HepG2 (cell line): ENCODE results near the gene AKR1C2. TPM values are rescaled to one million over a fixed set of nuclear protein-coding genes. Genes with fewer than 3 reads are reported as not detected.

ENCODE experiments used
- ATAC-seq: fragments of 200-7000 bp; cut with Tn5 transposase; 3 replicates; pipeline ENCODE4 v1.9.1; 2020; ENCODE audit warnings: mild to moderate bottlenecking, moderate library complexity
- BruUV-seq: library from RNA; stranded (reverse); fragments of 400-500 nt; replicated peaks from 2 replicates; lab custom pipeline; 2021; lab: Mats Ljungman, UMichigan
- CTCF ChIA-PET: fragments of 300-600 bp; formaldehyde crosslinking; extraction: SDS; loops from one replicate; lab custom pipeline; 2021; ENCODE audit warnings: low total read pairs, inconsistent platforms, low intra/inter-chr PET ratio; lab: Yijun Ruan, JAX
- POLR2A ChIA-PET: fragments of 350-600 bp; sonication (Branson Sonifier 250); formaldehyde crosslinking; loops from one replicate; lab custom pipeline; 2020; ENCODE audit warnings: antibody characterized with exemption, inconsistent platforms; lab: Yijun Ruan, JAX
- DNase-seq: peaks from one replicate; pipeline ENCODE4 v3.0.0-alpha.2; 2015; ENCODE audit warnings: low spot score
- FAIRE-seq: peaks from 3 replicates; lab custom pipeline; 2011; peaks lifted over from hg19 to GRCh38; lab: Jason Lieb, UNC
- H2AFZ ChIP-seq: one replicate; pipeline ENCODE4 v1.6.1; 2011; ENCODE audit warnings: low read length, inconsistent platforms
- H3K27ac ChIP-seq: fragments of 300-600 bp; 3 replicates; pipeline ENCODE4 v1.8.0; 2011; ENCODE audit warnings: mixed run types, mild to moderate bottlenecking, mixed read lengths, low read length, inconsistent platforms; ENCODE audit not compliant: insufficient read depth; ENCODE audit errors: extremely low read length
- H3K27me3 ChIP-seq, 2 experiments: fragments of 200-600 bp in 1 of 2; 2 replicates in 1 of 2; 3 replicates in 1 of 2; pipeline versions ENCODE4 v1.6.0 to v1.8.0; 2011; ENCODE audit warnings: low read length in 2 of 2, mild to moderate bottlenecking in 2 of 2, moderate library complexity in 2 of 2, inconsistent platforms in 1 of 2; ENCODE audit not compliant: insufficient read depth in 2 of 2, control insufficient read depth in 1 of 2
- H3K36me3 ChIP-seq, 2 experiments: fragments of 200-600 bp in 1 of 2; replicated peaks in 1 of 2; 2 replicates in 1 of 2; 3 replicates in 1 of 2; pipeline versions ENCODE4 v1.5.1 to v1.8.0; 2011; ENCODE audit warnings: low read length in 2 of 2, inconsistent platforms in 1 of 2; ENCODE audit not compliant: insufficient read depth in 2 of 2, control insufficient read depth in 1 of 2
- H3K4me1 ChIP-seq: 2 replicates; pipeline ENCODE4 v1.5.1; 2012; ENCODE audit warnings: low read length, inconsistent platforms; ENCODE audit not compliant: insufficient read depth
- H3K4me2 ChIP-seq: 2 replicates; pipeline ENCODE4 v1.6.0; 2011; ENCODE audit warnings: low read depth, low read length, inconsistent platforms
- H3K4me3 ChIP-seq, 3 experiments: fragments of 200-600 bp in 1 of 3; sonication (generic), shearing (Covaris generic) in 1 of 3; replicated peaks in 1 of 3; 2 replicates each; pipeline ENCODE4 v1.5.1; 2011 to 2016; ENCODE audit warnings: low read length in 3 of 3, inconsistent platforms in 2 of 3, low read depth in 2 of 3, mild to moderate bottlenecking in 2 of 3, control low read depth in 1 of 3, mixed read lengths in 1 of 3; ENCODE audit not compliant: insufficient read depth in 1 of 3
- H3K79me2 ChIP-seq: one replicate; pipeline ENCODE4 v1.6.1; 2011; ENCODE audit warnings: low read length, inconsistent platforms; ENCODE audit not compliant: insufficient read depth
- H3K9ac ChIP-seq: 2 replicates; pipeline ENCODE4 v1.6.0; 2011; ENCODE audit warnings: mild to moderate bottlenecking, low read depth, low read length, inconsistent platforms; ENCODE audit not compliant: insufficient read depth
- H3K9me3 ChIP-seq: 2 replicates; pipeline ENCODE4 v1.5.1; 2012; ENCODE audit warnings: mild to moderate bottlenecking, low read length
- H4K20me1 ChIP-seq: 2 replicates; pipeline ENCODE4 v1.6.0; 2011; ENCODE audit warnings: inconsistent platforms, mild to moderate bottlenecking, low read length, moderate library complexity; ENCODE audit not compliant: insufficient read depth
- AKNA ChIP-seq: sonication (generic); formaldehyde crosslinking; IDR thresholded peaks from 2 replicates; pipeline ENCODE4 v1.4.0; 2020; ENCODE audit warnings: missing genetic modification reagents, borderline replicate concordance
- CTCF ChIP-seq: sonication (generic); formaldehyde crosslinking; IDR thresholded peaks from 2 replicates; pipeline ENCODE4 v1.5.0; 2020; ENCODE audit warnings: mild to moderate bottlenecking, missing genetic modification reagents, moderate library complexity
- POLR2AphosphoS5 ChIP-seq: IDR thresholded peaks from 2 replicates; pipeline ENCODE4 v1.6.1; 2012; ENCODE audit warnings: low read depth, low read length
- STAG1 ChIP-seq: sonication (generic); formaldehyde crosslinking; IDR thresholded peaks from 2 replicates; pipeline ENCODE4 v1.4.0; 2020; ENCODE audit warnings: missing genetic modification reagents
- ZNF225 ChIP-seq: sonication (generic); formaldehyde crosslinking; IDR thresholded peaks from 2 replicates; pipeline ENCODE4 v1.4.0; 2020; ENCODE audit warnings: mild to moderate bottlenecking, missing genetic modification reagents
- ZNF674 ChIP-seq: sonication (generic); formaldehyde crosslinking; IDR thresholded peaks from 2 replicates; pipeline ENCODE4 v1.5.0; 2020; ENCODE audit warnings: low read depth, mild to moderate bottlenecking, missing genetic modification reagents
- ZNF740 ChIP-seq: sonication (generic); formaldehyde crosslinking; IDR thresholded peaks from 2 replicates; pipeline ENCODE4 v1.4.0; 2020; ENCODE audit warnings: missing genetic modification reagents
- WGBS: methylation state at CpG from one replicate; pipeline ENCODE4 v1.1.6; 2017; ENCODE audit warnings: low lambda C conversion rate; 5-methylcytosine and 5-hydroxymethylcytosine counted together
- in situ Hi-C: cut with HindIII; loops from 2 replicates; pipeline ENCODE4 v1.10.0; 2017; ENCODE audit warnings: low pct_unique_long_range_greater_than_20kb; ENCODE audit not compliant: extremely low pct_ligation_motif_present
- intact Hi-C: fragments of 100-400 bp; cut with micrococcal nuclease; formaldehyde crosslinking; loops from one replicate; pipeline ENCODE4 v1.10.0; 2022; ENCODE audit not compliant: unreplicated experiment
- polyA plus RNA-seq, 8 experiments: library from polyadenylated mRNA; depleted of rRNA in 3 of 8; stranded (reverse) in 7 of 8; unstranded in 1 of 8; fragments of >200 nt; fragmentation: Illumina TruSeq in 4 of 8; extraction: Trizol in 4 of 8; gene quantifications; 2 replicates each; pipeline versions ENCODE4 v1.2.1 to v1.2.3, GENCODE V29; 2011 to 2016; ENCODE audit warnings: low read depth in 4 of 8, missing spikeins in 1 of 8, mixed read lengths in 1 of 8; ENCODE audit not compliant: insufficient read depth in 1 of 8
- total RNA-seq, 5 experiments: library from RNA; depleted of rRNA; stranded (reverse); fragments of >200 nt; fragmentation: Illumina TruSeq; extraction: Trizol; gene quantifications; 2 replicates each; pipeline ENCODE4 v1.2.3, GENCODE V29; 2016; ENCODE audit warnings: low read depth in 1 of 5

The AKR1C2 gene
- total and polyA plus RNA-seq, 2 of the 13 experiments (the other 11 are each of a cell fraction or from before 2014, with no cell fraction given) = 140 to 900 TPM

GRCh38 chr10:5040781-5041470 is 37.3 kb upstream of the AKR1C2 start (continued):
- TF ChIP-seq POLR2AphosphoS5 = no peak

GRCh38 chr10:5040010-5040673 is 36.5 kb upstream of the AKR1C2 start:
- Histone ChIP-seq H3K36me3 (no peaks in the 10 kb centered on the region), H3K4me1 (peaks cover 36% of the 10 kb centered on the region), H3K4me2 (no peak overlapping the region), H4K20me1 (no peaks in the 10 kb centered on the region), H3K27ac (peak overlapping the region; percentile 71), H3K9me3 (peaks cover 22% of the 10 kb centered on the region), H3K9ac (no peak overlapping the region), H3K27me3 (no peaks in the 10 kb centered on the region), H3K79me2 (no peaks in the 10 kb centered on the region), H3K4me3 (no peak overlapping the region), H2AFZ (no peak overlapping the region)
- POLR2A ChIA-PET = interaction anchor here (0.7 to 1.1 kb wide), 3 partner anchors 9 to 32 kb away, joined by 3 to 4 read pairs (median 4); no protein-coding TSS in a partner anchor
- BruUV-seq = no TSS peak
- CTCF ChIA-PET = no interaction called here
- 89% methylated on average over 10 of the region's 10 CpGs for WGBS
- no peak for DNase-seq
- intact Hi-C loops = no loop called here
- in situ Hi-C loops = no loop called here
- no peak for FAIRE-seq
- no peak for ATAC-seq
- TF ChIP-seq ZNF225 (CRISPR knock-in tag) (no peak), STAG1 (CRISPR knock-in tag) (peak; percentile 22; the same call in 1 of the 2 replicates), AKNA (CRISPR knock-in tag) (no peak), ZNF674 (CRISPR knock-in tag) (no peak), CTCF (CRISPR knock-in tag) (0 out of 2 replicates have a peak, but pooled peaks have one; percentile 6), ZNF740 (CRISPR knock-in tag) (0 out of 2 replicates have a peak, but pooled peaks have one; percentile 48)
